Amygdala (tissue), 56 donors: ENCODE measurements around the gene EFTUD2.

ENCODE experiments used
- DNase-seq, 56 donors: peaks; one replicate each; lab custom pipeline; 2025; lab: John Stamatoyannopoulos, UW

Gene EFTUD2

GRCh38 chr17:44912763-44913544 lies 13.7 kb upstream of the EFTUD2 start:
- peak in 2 of 56 donors; percentile 22 to 37 for DNase-seq

GRCh38 chr17:44911133-44912001 lies 12.1 kb upstream of the EFTUD2 start:
- peak in 13 of 56 donors; percentile 14 to 68 (median 53) for DNase-seq

GRCh38 chr17:44910231-44911106 lies 11.2 kb upstream of the EFTUD2 start:
- no peak for DNase-seq

GRCh38 chr17:44909681-44910144 lies 10.5 kb upstream of the EFTUD2 start:
- DNase-seq = no peak

- no peak for DNase-seq
Measured at GRCh38 chr17:44908761-44909326, 9.6 kb upstream of the EFTUD2 start.

- no peak for DNase-seq
Measured at GRCh38 chr17:44907729-44908470, 8.7 kb upstream of the EFTUD2 start.

- peak in 3 of 56 donors; percentile 35 to 41 (median 37) for DNase-seq
Measured at GRCh38 chr17:44906763-44907728, 7.8 kb upstream of the EFTUD2 start.

- peak in 1 of 56 donors; percentile 34 for DNase-seq
Measured at GRCh38 chr17:44906010-44906646, 6.9 kb upstream of the EFTUD2 start.

- peak in 2 of 56 donors; percentile 28 to 81 for DNase-seq
Measured at GRCh38 chr17:44905006-44906000, 6.1 kb upstream of the EFTUD2 start.

- DNase-seq = peak in 9 of 56 donors; percentile 30 to 83 (median 39)
Measured at GRCh38 chr17:44904001-44904984, 5.0 kb upstream of the EFTUD2 start.

GRCh38 chr17:44903012-44903685 lies 3.9 kb upstream of the EFTUD2 start:
- DNase-seq = no peak

GRCh38 chr17:44902135-44902760 lies 3.0 kb upstream of the EFTUD2 start:
- DNase-seq = no peak

GRCh38 chr17:44901411-44901921 lies 2.2 kb upstream of the EFTUD2 start:
- DNase-seq = no peak

GRCh38 chr17:44900894-44901293 lies 1.6 kb upstream of the EFTUD2 start:
- peak in 11 of 56 donors; percentile 16 to 52 (median 32) for DNase-seq
